Measurements from ENCODE around the gene LRRC23.

Gene LRRC23

DNA sequence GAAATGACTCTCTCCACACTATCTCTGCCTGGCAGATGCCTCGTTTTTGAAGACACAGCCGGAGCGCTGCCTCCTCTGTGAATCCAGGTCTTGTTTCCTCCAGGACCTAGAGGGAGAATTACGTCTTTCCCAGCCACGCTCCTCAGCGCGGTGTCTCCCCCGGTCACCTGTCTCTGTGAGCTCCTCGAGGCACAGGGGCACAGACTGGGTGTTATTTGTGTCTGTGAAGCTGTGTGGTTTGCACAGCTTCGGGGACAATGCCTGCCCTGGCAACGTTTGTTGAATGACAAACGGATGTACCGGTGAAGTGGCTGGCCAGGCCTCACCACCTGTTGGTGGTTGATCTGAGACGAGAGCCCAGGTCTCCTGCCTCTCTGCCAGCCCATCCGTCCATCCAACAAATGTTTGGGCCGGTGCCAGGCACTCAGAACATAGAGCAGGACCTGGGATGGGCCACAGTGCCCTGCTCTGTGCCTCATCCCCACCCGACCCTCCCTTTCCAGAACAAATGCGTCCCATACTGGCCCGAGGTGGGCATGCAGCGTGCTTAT is 52.6 kb downstream of the LRRC23 start:
- DNase-seq (ENCODE audit: low read depth) = no peak

GRCh38 chr12:6957741-6958608 is 53.4 kb downstream of the LRRC23 start:
- DNase-seq (ENCODE audit: low read depth) = no peak

DNA sequence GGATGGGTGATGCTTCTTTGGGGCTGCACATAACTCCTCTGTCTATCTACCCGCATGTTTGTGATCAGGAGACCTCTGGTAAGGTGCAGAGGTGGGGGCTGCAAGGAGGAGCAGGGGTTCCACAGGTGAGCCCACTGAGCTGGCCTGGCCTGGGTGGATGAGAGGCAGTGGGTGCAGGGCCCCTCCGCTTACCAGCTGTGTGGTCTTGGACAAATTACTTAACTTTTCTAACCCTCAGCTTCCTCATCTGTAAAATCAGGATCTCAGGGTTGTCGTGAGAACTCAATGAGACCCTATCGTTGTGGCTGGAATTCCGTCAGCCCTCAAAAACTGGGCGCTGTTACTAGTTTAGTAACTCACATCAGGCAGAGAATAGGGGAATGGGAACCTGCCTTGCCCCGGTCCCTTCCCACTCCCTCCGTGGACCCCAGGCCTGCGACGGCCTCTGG is 54.0 kb downstream of the LRRC23 start:
- no peak for DNase-seq (ENCODE audit: low read depth)

DNA sequence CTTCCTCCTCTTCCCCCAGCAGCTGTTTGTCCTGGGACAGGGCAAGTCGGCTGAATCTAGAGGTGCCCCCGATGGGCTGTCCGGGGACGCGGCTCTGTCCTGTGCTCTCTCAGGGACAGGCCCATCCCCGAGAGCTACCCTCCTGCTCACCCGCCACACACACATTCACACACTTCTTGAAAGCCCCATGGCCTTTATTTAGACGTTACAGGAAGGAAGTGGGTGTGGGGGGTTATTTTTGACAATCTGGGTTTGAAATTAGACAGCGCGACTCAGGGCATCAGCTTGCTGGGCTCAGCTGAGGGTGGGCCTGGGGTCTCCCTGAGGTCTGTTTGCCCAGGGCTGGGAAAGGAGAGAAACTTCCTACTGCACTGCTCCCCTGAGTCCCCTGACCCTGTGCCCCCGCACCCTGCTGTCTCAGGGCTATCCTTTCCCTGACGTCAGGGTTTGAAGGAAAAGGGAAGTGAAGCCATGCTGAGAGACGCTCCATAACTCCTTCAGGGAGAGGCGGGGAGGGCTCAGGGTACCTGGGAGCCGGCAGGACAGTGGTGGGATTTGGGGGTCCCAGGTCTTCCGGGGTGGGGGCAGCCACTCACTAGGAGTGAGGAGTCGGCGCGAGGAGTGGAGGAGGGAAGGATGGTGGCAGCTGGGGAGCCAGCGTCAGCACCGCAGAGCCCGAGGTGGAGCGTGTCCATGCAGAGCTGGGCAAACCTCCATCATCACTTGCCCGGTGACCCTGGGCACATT is 54.6 kb downstream of the LRRC23 start:
- DNase-seq (ENCODE audit: low read depth) = no peak

DNA sequence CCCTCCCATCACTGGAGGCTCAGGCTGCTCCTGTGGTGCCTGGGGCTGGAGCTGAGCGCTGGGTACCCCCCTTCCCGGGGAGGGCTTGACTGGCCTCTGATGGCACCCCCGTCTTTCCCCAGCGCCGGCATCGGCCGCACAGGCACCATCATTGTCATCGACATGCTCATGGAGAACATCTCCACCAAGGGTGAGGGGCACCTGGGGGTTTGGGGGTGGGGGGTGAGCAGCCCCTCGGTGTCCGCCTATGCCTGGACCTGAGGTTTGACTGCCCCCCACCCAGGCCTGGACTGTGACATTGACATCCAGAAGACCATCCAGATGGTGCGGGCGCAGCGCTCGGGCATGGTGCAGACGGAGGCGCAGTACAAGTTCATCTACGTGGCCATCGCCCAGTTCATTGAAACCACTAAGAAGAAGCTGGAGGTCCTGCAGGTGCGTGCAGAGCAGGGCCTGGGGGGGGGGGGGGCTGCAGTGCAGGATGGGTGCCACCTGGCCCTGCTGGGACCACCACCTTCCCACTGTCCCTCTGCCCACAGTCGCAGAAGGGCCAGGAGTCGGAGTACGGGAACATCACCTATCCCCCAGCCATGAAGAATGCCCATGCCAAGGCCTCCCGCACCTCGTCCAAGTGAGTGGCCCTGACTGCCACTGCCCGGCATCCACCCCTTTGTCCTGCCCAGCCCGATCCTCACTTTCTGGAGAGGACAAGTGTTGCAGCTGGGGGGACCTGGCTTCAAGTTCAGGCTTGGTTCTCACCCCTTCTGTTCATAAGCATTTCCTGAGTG is 55.4 kb downstream of the LRRC23 start:
- DNase-seq (ENCODE audit: low read depth) = no peak

- DNase-seq (ENCODE audit: low read depth) = no peak
Measured at GRCh38 chr12:6960593-6961277, 56.1 kb downstream of the LRRC23 start.

GRCh38 chr12:6961278-6961694 is 56.7 kb downstream of the LRRC23 start:
- no peak for DNase-seq (ENCODE audit: low read depth)

DNA sequence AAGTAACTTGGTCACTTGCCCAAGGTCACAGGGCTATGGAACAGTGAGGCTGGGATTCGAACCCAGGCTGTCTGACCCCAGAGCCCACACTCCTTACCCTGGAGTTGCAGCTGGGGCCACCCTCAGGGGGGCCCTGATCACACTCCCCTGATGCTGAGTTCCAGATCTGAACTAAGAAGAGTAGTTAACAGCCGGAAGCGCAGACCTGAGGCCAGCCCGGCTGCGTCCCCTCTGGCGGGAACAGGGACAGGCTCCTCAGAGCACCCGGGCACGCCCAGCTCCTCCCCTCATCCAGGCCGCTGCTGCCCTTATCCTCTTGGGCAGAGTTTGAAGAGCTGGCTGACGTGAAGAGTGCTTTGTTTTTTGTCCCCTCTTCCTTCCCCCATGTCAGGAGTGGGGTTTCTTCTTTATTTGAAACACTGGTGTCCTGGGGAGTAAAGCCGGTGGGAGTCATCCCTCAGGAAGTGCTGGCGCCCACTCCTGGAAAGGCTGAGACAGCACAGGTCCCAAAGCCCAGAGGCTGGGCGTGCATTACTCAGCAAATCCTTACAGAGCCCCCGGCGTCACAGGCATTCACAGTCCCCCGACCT is 57.2 kb downstream of the LRRC23 start:
- DNase-seq (ENCODE audit: low read depth) = no peak

GRCh38 chr12:6962285-6963015 is 57.8 kb downstream of the LRRC23 start:
- no peak for DNase-seq (ENCODE audit: low read depth)

GRCh38 chr12:6963016-6963731 is 58.6 kb downstream of the LRRC23 start:
- DNase-seq (ENCODE audit: low read depth) = no peak
